Adrenal gland (tissue), 19 donors: ENCODE data around the gene ANKRD18B. TPM values are rescaled to one million over a fixed set of nuclear protein-coding genes. Genes with fewer than 3 reads are reported as not detected.
A peak's percentile ranks its signal among the peaks of the same experiment; 100 is the strongest.
"Not testable (repeated sequence)": the region's sequence is repeated elsewhere in the genome, so short reads cannot be mapped to it uniquely, and the experiment has no call there.

ENCODE experiments used
- DNase-seq, 7 donors: peaks; one replicate each; pipeline ENCODE4 v3.0.0-alpha.2; 2019 to 2020
- H3K27ac ChIP-seq, 5 donors: fragments of 200-600 bp; sonication (generic) in 4 of 5; 1 replicate in 3 of 5; 2 replicates in 2 of 5; pipeline versions ENCODE4 v1.5.1 to v1.8.0; 2016 to 2020; ENCODE audit warnings: mild to moderate bottlenecking in 1 of 5
- H3K27me3 ChIP-seq: fragments of 200-600 bp; 2 replicates; pipeline ENCODE4 v1.8.0; 2021
- H3K36me3 ChIP-seq, 2 donors: fragments of 200-600 bp; replicated peaks in 1 of 2; 1 replicate in 1 of 2; 2 replicates in 1 of 2; pipeline versions ENCODE4 v1.5.1 to v1.8.0; 2018 to 2022
- H3K4me1 ChIP-seq, 2 donors: fragments of 200-600 bp; replicated peaks in 1 of 2; 1 replicate in 1 of 2; 2 replicates in 1 of 2; pipeline versions ENCODE4 v1.5.1 to v1.8.0; 2018 to 2021
- H3K4me3 ChIP-seq, 4 donors: fragments of 200-600 bp; sonication (generic) in 3 of 4; one replicate each; pipeline ENCODE4 v1.5.1; 2016 to 2018
- H3K9me3 ChIP-seq, 3 donors: fragments of 200-600 bp; sonication (generic) in 1 of 3; replicated peaks in 1 of 3; 1 replicate in 2 of 3; 2 replicates in 1 of 3; pipeline versions ENCODE4 v1.5.1 to v1.8.0; 2016 to 2021
- CTCF ChIP-seq, 6 experiments: fragments of 450-650 bp in 4 of 6; fragments of 200-600 bp in 2 of 6; sonication (generic) in 1 of 6; IDR thresholded peaks; 1 replicate in 5 of 6; 2 replicates in 1 of 6; pipeline versions ENCODE4 v1.5.1 to v1.8.0; 2016 to 2021; ENCODE audit warnings: antibody characterized with exemption in 6 of 6, mild to moderate bottlenecking in 2 of 6, moderate library complexity in 1 of 6
- POLR2A ChIP-seq, 2 donors: fragments of 450-650 bp; IDR thresholded peaks; one replicate each; pipeline ENCODE4 v1.6.1; 2017; ENCODE audit warnings: antibody characterized with exemption in 2 of 2, mild to moderate bottlenecking in 2 of 2, moderate library complexity in 1 of 2
- WGBS, 4 donors: extraction: QIAGEN DNeasy Blood & Tissue Kit in 2 of 4; methylation state at CpG; one replicate each; pipeline versions ENCODE4 v1.1.5 to v1.1.7; 2013 to 2017; 5-methylcytosine and 5-hydroxymethylcytosine counted together
- intact Hi-C, 2 donors: fragments of 100-400 bp; cut with DNase I; formaldehyde crosslinking; loops; one replicate each; pipeline versions ENCODE4 v1.14.1 to v1.15.0; 2022 to 2023
- long read RNA-seq, 10 donors: library from polyadenylated mRNA in 3 of 10; unstranded in 2 of 10; stranded (forward) in 1 of 10; transcript quantifications; one replicate each; pipeline ENCODE4 v2.0.0 and lab custom pipeline, GENCODE V29; 2021 to 2026
- polyA plus RNA-seq, 3 donors: library from polyadenylated mRNA; stranded (reverse); fragments of 200-250 nt in 2 of 3; fragments of 350-450 nt in 1 of 3; fragmentation: Illumina TruSeq in 1 of 3; extraction: RNeasy Lipid Tissue Mini Kit (QIAGEN cat#74804) in 1 of 3; gene quantifications; one replicate each; pipeline ENCODE4 v1.2.3, GENCODE V29; 2013 to 2014
- total RNA-seq, 9 donors: library from RNA; depleted of rRNA in 4 of 9; stranded (reverse); fragments of >200 nt in 4 of 9; fragments of 120-200 nt in 1 of 9; fragmentation: NEBNext Ultra II Directional in 1 of 9; extraction: Animal tissue kit (Norgen Biotek cat#: 25700) in 1 of 9; gene quantifications; one replicate each; pipeline versions ENCODE4 v1.1.0 to v1.2.4, GENCODE V29; 2013 to 2023
- donor health status: healthy with polysubstance abuse.
- donor health status: Bipolar disorder and iron deficiency.
- donor health status: DM: yes; HTN: yes; CAD: no.
- donor health status: DM: no; HTN: no; CAD: no.
- donor health status: DM: no; HTN: no; CAD: no.
- donor health status: DM: yes; HTN: yes; CAD: no.

Gene ANKRD18B
- total RNA-seq = under 1 TPM in 1 of 9 donors, not detected in 8; under 0.01 TPM
- polyA plus RNA-seq = not detected
- long read RNA-seq, donor 1 = 0 reads
- long read RNA-seq, donor 2 = 0 reads
- long read RNA-seq, donor 3 = 0 reads
- long read RNA-seq, donor 4 = 0 reads
- long read RNA-seq, donor 5 = 0 reads
- long read RNA-seq, donor 6 = 0 reads
- long read RNA-seq, donor 7 = 0 reads
- long read RNA-seq, donor 8 = 0 reads
- long read RNA-seq, donor 9 = 0 reads
- long read RNA-seq, donor 10 = 0 reads

GRCh38 chr9:33523397-33524305, at the start of gene ANKRD18B:
ANKRD18B (plus strand) TSS chr9:33524251; CDS start chr9:33524490, 239 bp downstream.
- H3K27ac ChIP-seq, H3K36me3 ChIP-seq, H3K9me3 ChIP-seq, intact Hi-C loops, H3K4me1 ChIP-seq: not testable (repeated sequence)
- peak within 1 kb of the TSS in 1 of 4 donors; percentile 40 for H3K4me3 ChIP-seq
- peaks cover 59% of the 10 kb centered on the region for H3K27me3 ChIP-seq
- peak in 2 of 7 donors; percentile 14 to 21 for DNase-seq
- 2 to 11% (median 6%) methylated on average over 9 to 73 of the region's 73 CpGs for WGBS, 4 donors

- no peak overlapping the region for H3K27ac ChIP-seq
- H3K4me3 ChIP-seq = no peak overlapping the region
- H3K9me3 ChIP-seq = no peaks in the 10 kb centered on the region
- H3K27me3 ChIP-seq = no peaks in the 10 kb centered on the region
- intact Hi-C loops = no loop called here
- DNase-seq = no peak
- peaks cover 12 to 17% of the 10 kb centered on the region in 2 donors for H3K4me1 ChIP-seq
- 76 to 100% (median 89%) methylated on average over 1 of the region's 1 CpG for whole genome bisulfite sequencing, 4 donors
- TF ChIP-seq CTCF (IDR thresholded peaks at IDR 0.05) (no peak), POLR2A (IDR thresholded peaks at IDR 0.05) (no peak)
- peaks cover 0 to 18% of the 10 kb centered on the region in 2 donors for H3K36me3 ChIP-seq
Measured at GRCh38 chr9:33475357-33475756, 48.7 kb upstream of the ANKRD18B start.

GRCh38 chr9:33476503-33476902, 47.5 kb upstream of the ANKRD18B start:
- H3K9me3 ChIP-seq = no peaks in the 10 kb centered on the region
- no peak overlapping the region for H3K27ac ChIP-seq
- DNase-seq = peak in 1 of 7 donors; percentile 43
- peaks cover 0 to 6% of the 10 kb centered on the region in 2 donors for H3K36me3 ChIP-seq
- peaks cover 12 to 17% of the 10 kb centered on the region in 2 donors for H3K4me1 ChIP-seq
- intact Hi-C loops = no loop called here
- no peak overlapping the region for H3K4me3 ChIP-seq
- H3K27me3 ChIP-seq = no peaks in the 10 kb centered on the region
- TF ChIP-seq CTCF (IDR thresholded peaks at IDR 0.05) = no peak
- TF ChIP-seq POLR2A (IDR thresholded peaks at IDR 0.05) = no peak
- WGBS, 4 donors = 89 to 96% (median 93%) methylated on average over 10 of the region's 10 CpGs

- no peak overlapping the region for H3K4me3 ChIP-seq
- H3K9me3 ChIP-seq = no peaks in the 10 kb centered on the region
- H3K4me1 ChIP-seq = no peaks in the 10 kb centered on the region
- H3K36me3 ChIP-seq = no peaks in the 10 kb centered on the region
- H3K27ac ChIP-seq = no peak overlapping the region
- 59 to 78% (median 67%) methylated on average over 2 of the region's 2 CpGs for WGBS, 4 donors
- intact Hi-C loops = no loop called here
- no peak for DNase-seq
- TF ChIP-seq POLR2A (IDR thresholded peaks at IDR 0.05) (no peak), CTCF (IDR thresholded peaks at IDR 0.05) (no peak)
- H3K27me3 ChIP-seq = no peaks in the 10 kb centered on the region
Measured at GRCh38 chr9:33480106-33480505, 43.9 kb upstream of the ANKRD18B start.
